ENCODE data around the gene RBM33.
A peak's percentile ranks its signal among the peaks of the same experiment; 100 is the strongest.

RBM33 gene

DNA sequence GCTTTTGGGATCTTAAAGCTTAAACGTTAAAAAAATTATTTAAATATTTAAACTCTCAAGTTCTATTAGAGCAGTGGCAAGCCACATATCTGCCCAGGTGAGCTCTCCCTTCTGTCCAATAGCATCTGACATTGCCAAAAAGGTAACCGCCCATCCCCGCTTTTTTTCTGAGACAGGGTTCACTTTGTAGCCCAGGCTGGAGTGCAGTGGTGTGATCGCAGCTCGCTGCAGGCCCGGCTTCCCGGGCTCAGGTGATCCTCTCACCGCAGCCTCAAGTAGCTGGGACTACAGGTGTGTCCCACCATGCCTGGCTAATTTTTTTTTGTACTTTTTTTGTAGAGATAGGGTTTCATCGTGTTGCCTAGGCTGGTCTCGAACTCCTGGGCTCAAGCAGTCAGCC, 83.2 kb downstream of the RBM33 start:
- DNase-seq, result no peak

DNA sequence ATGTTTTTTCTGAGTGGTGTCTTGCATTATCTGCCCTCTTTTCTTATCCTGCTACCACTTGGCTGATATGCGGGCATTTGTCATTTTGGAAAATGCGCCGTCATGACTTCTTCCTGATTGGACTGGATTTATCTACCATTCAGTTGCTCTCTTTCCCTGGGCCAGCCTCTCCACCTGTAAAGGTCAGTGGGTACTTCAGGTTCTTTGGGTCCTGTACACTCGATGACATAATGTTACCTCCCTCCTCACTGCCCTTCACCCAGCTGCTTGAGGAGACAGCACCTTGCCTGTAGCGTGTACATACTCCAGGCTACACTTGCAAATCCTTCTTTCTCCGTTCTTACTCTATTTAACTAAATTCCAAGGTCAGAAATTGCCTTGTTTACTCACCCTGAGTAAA, 83.7 kb downstream of the RBM33 start:
- no peak for DNase-seq

DNA sequence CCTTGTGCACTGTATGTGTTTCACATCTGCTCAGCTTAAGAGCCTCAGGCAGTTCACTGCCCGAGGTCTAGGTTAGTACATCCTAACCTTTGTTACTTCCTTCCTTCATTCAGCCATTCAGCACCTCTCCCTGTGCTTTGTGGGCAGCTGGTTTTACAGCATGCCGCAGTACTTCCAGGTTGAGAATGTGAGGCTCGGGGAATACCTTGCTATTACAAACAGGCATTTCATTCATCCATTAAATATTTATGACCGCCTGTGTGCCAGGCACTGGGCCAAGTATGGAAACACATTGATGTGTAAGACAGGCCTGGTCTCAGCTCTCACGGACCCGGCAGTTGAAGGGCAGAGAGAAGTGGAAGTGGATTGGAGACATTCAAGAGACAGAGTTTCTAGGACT, 85.4 kb downstream of the RBM33 start:
- DNase-seq, result no peak

- DNase-seq, result no peak
Observed at GRCh38 chr7:155731380-155731779, 86.9 kb downstream of the RBM33 start.

DNA sequence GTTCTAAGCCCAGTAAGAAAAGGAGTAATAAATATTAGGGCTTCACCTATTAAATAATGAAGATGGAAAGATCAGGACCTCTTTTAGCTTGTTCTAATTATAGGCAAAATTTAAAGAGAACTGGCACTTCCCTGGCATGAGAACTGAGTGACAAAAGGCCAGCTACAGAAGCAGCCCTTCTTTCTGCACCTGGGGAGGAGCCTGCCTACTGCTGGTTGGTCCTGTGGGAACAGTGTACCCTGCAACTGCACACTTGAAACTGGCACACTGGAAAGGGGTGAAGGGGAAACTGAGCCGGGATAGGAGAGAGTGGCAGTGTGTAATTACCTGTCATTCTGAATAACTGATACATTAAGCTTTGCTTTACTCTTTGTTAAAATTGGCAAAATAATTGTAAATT, 87.4 kb downstream of the RBM33 start:
- no peak for DNase-seq

GRCh38 chr7:155732286-155732685, 87.8 kb downstream of the RBM33 start:
- DNase-seq, result no peak

DNA sequence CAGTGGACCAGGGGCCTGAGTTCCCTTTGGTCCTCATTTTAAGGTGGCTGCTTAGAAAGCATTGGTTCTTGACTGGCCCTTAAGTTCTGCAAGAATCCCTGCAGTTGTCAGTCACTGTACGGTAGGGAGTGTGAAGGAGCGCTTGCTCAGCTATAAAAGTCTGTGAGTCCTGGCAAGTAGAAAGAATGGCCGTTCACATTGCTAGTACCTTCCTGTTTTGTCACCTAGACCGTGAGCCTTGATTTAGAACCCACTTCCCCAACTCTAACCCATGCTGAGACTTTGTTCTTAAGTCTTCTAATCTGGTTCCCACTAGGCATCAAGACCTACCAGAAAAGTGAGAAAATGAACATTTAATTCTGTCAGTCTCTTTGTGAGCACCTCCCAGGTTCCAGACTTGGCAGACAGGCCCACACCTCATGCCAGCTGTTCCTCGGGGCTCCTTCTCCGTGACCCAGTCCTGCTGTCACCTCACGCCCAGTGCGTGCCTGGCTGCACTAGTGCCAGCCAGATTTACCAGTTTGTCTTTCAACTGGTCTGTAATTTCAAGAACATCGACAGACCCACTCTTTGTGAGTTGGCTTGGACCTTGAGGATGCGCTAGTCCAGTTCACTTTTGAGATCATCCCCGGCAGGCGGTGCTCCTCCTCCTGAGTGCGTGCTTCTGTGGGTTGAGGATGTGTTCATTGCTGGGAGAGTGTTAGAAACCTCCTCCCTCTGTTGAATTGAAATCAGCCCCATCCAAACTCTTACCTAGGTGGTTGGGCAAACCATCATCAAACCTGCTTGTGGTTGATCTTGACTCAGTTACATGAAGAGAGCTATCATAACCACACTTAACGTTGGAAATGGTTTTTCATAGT, 89.4 kb downstream of the RBM33 start:
- no peak for DNase-seq

GRCh38 chr7:155734445-155734809, 90.0 kb downstream of the RBM33 start:
- DNase-seq, result no peak

- DNase-seq, result no peak
Observed at GRCh38 chr7:155735442-155736115, 91.1 kb downstream of the RBM33 start.

GRCh38 chr7:155737590-155737989, 93.1 kb downstream of the RBM33 start:
- DNase-seq, result no peak

GRCh38 chr7:155738104-155738503, 93.6 kb downstream of the RBM33 start:
- no peak for DNase-seq

- peak; percentile 80 for DNase-seq
Observed at GRCh38 chr7:155738652-155739537, 94.4 kb downstream of the RBM33 start.

- DNase-seq, result no peak
Observed at GRCh38 chr7:155739538-155740143, 95.2 kb downstream of the RBM33 start.

DNA sequence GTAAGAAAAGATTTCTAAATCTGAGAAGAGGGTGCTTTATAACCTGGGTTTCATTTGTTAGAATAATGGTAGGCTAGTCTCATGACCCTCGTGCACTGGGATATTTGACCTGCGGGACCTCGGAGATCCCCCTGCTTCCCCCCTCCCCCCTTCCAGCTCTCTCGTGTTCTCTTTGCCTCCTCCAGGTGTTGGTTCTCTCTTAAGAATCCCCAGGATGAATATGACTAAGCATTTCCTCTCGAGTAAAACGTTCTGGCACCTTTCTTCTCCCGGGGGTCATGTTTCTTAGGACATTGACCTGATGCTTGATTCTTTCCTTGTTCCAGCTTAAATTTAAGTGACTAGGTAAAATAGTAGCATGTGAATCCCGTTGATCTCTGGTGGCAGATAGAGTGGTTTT, 96.6 kb downstream of the RBM33 start:
- no peak for DNase-seq

DNA sequence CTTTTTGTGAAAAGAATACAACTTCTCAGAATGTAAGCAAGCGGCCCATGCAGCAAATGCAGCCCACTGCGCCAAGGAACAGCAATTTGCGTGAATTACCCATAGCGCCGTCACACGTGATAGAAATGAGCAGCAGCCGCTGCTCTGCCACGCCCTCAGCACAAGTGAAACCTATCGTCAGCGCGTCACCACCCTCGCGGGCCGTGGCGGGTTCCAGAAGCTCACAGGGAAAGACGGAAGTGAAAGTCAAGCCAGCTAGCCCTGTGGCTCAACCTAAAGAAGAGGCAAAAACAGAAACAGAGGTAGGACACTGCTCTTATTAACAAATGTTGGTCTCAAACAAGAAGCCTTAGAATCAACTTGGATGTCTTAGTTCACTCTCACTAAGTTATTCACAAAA, 97.3 kb downstream of the RBM33 start:
- peak; percentile 40 for DNase-seq

DNA sequence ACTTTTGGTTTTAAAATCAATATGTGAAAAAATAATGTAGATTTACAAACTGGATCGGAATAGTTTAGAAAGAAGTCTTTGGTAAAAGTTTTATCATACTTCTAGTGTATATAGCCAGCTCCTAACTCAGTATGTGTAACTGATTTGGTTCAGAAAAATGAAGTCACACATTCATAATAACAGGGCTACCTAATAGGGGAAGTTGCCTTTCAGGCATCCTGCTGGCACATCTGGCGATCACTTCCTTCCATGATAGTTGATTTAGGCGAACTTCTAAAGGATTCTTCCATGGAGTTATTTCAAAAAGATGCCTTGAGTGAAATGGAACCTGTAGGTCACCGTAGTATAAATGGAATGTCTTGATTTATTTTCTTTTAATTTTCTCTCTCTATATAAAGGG, 98.7 kb downstream of the RBM33 start:
- no peak for DNase-seq

DNA sequence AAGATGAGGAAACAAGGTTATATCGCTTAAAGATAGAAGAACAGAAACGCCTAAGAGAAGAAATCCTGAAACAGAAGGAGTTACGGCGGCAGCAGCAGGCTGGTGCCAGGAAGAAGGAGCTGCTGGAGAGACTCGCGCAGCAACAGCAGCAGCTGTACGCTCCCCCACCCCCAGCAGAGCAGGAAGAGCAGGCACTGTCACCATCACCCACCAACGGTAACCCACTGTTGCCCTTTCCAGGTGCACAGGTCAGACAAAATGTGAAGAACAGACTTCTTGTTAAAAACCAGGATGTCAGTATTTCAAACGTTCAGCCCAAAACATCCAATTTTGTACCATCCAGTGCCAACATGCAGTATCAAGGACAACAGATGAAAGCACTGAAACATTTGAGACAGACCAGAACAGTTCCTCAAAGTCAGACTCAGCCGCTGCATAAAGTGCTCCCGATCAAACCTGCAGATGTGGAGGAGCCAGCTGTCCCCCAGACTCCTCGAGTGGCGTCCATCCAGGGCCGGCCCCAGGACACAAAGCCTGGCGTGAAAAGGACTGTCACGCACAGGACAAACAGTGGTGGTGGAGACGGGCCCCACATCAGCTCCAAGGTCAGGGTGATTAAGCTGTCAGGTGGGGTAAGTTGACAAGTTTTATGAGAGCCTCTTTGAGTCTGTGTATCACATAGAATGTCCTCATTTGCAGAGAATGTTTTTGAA, 100.7 kb downstream of the RBM33 start:
- no peak for DNase-seq

DNA sequence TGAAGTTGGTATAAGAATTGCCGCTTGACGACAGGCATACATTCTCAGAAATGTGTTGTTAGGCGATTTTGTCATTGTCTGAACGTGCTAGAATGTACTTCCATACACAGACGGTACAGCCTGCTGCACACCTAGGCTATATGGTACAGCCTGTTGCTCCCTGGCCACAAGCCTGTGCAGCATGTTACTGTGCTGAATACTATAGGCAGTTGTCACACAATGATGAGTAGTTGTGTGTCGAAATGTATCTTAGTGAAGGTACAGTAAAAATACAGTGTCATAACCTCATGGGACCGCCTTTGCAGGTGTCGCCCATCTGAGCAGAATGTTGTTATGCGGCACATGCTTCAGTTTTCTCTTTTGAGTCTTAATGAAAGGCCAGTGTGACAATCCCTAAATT, 101.3 kb downstream of the RBM33 start:
- DNase-seq, result no peak

DNA sequence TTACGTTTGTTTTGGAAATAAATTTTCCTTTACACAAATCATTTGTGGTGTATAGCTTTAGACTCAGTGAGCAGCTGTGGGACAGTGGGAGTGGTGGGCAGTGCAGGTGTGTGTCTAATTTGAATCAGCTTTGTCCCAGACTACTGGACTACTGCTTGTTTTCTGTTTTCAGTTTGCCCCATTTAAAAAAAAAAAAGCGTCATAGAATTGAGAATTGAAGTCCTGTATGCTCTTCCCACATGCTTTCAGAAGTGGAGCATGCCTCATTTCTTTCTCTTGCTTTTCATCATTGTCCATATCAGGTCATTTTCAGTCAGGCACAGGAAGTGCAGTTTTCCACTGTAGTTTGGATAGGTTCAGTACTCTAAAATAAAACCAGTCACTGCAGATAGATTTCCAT, 101.7 kb downstream of the RBM33 start:
- DNase-seq, result no peak

- no peak for DNase-seq
Observed at GRCh38 chr7:155747209-155747608, 102.7 kb downstream of the RBM33 start.

GRCh38 chr7:155749578-155749977, 105.1 kb downstream of the RBM33 start:
- no peak for DNase-seq

Measured in femur (tissue), 1 donor.